ENCODE data around the gene MANBA.

MANBA gene

DNA sequence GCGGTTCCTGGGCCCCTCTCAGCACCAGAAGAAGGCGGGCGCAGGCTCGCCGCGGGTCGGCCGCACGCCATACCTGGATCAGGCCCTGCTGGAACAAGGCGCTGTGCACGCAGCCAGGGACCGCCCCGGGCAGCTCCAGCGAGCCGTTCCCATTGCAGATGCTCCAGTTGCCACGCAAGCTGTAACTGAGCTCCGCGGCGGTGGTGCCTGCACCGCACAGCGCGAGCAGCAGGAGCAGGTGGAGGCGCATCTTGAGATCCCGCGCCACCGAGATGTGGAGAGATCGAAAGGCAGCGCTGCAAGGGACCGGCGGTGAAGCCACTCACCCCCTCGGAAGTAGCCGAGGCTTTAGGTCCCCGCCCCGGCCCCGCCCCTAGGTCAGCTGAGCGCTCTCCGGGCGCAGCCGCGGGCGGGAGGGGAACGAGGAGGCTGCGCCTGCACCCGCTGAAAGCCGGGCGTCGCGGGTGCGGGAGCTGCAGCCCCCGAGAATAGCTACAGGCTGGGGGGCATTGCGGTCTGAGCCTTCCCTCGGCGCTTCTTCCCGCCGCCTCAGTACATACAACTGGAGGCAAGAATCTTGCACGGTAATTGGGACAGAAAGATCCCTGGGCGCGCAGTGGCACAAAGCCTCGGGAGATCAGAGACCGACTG, at the start of gene MANBA:
MANBA (minus strand) TSS at position 324 of the 651 bp plus-strand sequence; CDS start at position 250, 74 bp downstream.
- DNase-seq (ENCODE audit: low read depth) = peak; percentile 78

DNA sequence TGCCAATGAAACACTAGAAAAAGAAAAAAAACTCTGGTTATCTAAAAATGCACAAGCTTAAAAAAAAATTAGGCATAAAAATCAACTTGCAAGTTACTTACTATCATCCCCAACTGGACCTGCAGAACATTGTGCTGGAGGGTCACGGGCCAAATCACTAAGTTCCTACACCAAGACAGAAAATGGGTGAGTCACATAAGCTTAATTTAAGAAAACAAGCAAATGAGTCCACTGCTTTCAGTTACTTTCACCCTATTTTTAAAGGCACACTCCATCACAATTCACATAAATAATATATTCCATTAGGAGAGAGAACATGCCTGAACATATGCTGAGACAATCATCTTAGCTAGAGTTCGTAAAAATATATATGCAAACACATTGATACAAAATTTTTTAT, 48.9 kb upstream of the MANBA start:
- DNase-seq (ENCODE audit: low read depth) = no peak

DNA sequence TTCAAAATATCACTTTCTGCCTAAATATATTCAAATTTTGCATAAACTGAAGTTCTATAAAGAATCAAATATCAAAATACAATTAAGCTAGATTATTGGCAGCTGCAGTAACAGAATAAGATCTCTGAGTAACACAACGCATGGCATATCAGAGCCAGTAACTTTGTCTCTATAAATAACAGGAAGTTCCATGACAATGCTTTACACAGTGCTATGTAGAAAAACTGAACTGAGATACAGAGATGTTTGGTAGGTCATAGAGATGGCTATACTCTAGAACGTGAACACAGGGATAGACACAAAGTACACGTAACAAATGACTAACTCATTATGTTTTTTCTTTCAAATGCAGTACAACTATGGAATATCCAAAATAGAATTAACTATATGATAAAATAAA, 48.4 kb upstream of the MANBA start:
- no peak for DNase-seq (ENCODE audit: low read depth)

DNA sequence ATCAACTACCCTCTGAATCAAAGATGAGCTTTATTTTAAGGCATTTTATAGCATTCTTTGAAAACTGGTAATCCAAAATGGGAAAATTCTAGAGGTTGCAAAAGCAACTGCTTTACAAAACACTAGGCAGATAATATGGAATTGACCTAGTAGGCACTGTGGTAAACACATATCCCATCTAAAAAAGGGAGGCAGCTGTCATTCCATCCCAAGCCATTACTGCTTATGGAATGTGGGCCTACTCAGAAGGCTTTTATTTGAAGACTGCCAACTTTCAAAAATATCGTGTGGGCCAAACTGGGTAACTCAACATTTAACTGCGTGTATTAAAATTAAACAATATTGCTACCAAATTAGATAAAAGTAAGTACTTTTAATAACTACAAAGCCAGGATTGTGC, 47.2 kb upstream of the MANBA start:
- no peak for DNase-seq (ENCODE audit: low read depth)

DNA sequence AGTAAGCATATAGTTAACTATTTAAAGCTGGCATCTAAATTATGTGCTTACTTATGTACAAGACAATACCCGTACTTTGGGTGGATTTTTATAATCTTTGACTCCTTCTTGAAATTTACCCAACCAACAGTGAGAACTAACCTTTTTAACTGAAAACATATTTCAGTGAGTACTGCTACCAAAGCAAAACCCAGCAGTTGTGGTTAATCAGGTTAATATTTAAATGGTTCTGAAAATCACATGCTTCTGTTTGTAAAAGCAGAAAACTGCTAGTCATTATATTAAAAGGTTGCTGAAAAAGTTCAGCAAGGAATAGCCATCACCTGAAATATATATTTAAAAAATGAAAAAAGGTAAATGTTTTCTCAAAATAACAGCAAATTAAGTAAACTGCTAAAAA, 46.6 kb upstream of the MANBA start:
- DNase-seq (ENCODE audit: low read depth) = no peak

DNA sequence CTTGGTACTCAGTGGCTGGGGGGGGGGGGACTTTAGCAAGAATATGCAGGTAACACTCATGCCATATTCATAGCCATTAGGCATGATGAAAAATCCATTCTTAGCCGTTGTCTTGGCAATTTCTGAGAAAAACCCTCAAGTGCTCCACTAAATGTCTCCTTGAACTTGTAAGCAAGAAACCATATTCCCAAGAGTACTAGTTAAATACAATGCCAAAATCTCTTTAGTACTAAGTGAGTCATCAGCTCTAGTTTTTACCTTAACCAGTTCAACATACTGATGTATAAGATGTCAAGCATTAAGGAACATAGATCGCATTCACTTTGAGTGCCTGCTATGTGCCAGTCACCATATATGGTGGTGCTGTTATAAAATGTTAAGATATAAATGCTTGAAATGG, 39.0 kb upstream of the MANBA start:
- no peak for DNase-seq (ENCODE audit: low read depth)

DNA sequence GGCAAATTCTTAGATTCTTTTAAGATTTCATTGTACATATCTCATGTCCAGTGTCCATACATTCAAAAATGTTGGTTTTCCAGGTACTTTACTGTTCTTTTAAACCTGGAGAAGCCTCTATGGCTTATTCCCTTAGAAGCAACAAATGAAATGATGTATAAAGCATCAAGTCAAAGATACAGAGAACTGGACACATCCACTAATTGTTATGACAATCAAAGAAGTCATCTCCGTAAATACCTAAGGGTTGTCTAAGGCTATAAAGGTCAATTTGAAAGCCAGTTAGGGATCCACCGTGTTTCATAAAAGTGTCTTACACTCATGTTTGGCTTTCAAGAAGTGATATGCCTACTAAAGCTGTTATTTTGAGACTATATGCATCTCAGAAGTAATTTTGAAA, 34.2 kb upstream of the MANBA start:
- no peak for DNase-seq (ENCODE audit: low read depth)

DNA sequence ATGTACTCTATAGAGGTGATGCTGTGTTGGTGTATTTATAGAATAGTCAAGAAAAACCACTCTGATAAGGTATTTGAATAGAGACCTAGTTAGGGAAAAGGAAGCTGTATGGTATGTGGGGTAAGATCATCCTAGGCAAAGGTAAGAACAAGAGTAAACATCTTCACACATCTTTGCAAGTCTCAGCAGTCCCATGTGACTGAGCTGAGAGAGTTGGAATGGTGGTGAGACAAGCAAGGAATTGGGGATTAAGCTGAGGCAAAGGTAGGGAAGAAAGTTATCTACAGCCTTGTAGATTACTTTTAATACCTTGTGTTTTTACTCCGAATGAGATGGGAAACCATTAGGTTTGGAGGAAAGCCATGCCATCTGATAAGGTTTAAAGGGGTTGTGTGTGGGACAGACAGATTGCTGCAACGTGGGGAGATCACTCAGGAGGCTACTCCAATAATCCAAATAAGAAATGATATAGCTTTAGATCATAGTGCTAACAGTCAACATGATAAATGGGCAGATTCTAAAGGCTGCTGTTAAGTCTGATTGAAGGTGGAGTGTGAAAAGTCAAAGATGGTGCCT, 31.7 kb upstream of the MANBA start:
- DNase-seq (ENCODE audit: low read depth) = no peak

DNA sequence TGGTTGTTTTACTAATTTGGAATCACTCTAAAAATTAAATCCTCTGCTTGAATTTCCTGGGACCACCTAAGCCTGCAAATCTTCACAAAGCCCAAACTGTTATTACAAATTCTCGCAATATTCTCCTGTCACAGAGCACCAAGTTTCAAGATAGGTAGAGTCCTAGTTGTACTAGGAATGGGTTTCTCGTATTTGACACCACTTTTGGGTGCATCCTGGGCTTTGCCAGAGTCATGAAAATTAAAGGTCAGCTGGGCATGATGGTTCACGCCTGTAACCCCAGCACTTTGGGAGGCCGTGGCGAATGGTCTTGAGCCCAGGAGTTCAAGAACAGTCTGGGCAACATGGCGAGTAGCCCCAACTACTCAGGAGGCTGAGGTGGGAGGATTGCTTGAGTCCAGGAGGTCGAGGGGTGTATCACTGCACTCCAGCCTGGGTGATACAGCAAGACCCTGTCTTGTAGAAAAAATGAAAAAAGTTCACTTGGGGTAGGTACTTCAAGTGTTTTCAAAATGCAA, 30.6 kb upstream of the MANBA start:
- no peak for DNase-seq (ENCODE audit: low read depth)

DNA sequence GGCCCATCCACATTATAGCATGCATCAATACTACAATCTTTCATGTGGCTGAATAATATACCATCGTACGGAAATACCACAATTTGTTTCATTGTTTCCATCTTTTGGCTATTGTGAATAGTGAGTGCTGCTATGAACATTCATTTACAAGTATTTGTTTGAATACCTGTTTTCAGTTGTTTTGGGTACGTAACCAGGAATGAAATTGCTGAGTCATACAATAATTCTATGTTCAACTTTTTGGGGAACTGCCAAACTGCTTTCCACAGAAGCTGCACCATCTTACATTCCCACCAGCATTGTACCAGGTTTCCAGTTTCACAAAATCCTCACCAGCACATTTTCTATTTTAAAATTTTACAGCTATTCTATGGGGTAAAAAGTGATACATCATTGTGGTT, 28.5 kb upstream of the MANBA start:
- DNase-seq (ENCODE audit: low read depth) = no peak

DNA sequence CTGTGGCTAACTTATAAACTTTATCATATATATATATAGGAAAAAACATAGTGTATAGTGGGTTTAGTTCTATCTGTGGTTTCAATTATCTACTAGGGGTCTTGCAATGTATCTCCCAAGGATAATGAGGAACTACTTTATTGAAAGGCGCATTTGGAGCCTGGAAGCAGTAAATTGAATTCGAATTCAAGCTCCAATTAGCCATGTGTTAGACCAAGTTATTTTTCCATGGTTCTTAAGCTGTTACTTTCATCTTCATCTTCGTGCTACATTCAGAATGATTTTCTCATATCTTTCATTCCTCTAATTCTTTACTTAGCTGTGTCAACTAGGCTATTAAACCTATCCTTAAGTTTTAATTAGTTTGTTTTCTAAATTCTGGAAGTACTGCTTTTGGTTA, 27.2 kb upstream of the MANBA start:
- DNase-seq (ENCODE audit: low read depth) = no peak

DNA sequence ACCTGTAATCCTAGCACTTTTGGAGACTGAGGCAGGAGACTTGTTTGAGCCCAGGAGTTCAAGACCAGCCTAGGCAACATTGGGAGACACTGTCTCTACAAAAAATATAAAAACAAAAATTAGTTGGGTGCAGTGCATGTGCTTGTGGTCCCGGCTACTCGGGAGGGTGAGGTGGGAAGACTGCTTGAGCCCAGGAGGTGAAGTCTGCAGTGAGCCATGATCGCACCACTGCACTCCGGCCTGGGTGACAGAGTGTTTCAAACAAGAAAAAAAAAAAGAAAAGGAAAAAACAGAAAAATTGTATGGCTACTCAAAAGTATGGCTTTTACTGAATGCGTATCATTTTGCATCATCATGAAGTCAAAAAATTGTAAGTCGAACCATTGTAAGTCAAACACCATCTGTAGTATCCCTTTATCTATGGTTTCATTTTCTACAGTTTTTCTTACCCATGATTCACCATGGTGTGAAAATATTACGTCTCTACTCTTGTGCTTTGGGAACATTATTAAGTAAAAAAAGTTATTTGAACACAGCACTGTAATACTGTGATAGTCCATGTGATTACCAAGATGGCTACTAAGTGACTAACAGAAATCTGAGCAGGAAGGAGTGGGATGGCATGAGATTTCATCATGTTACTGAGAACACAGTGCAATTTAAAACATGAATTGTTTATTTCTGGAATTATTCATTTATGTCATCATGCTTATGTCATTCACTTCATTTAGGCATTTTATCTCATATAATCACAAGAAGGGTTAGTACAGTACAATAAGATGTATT, 26.5 kb upstream of the MANBA start:
- no peak for DNase-seq (ENCODE audit: low read depth)

DNA sequence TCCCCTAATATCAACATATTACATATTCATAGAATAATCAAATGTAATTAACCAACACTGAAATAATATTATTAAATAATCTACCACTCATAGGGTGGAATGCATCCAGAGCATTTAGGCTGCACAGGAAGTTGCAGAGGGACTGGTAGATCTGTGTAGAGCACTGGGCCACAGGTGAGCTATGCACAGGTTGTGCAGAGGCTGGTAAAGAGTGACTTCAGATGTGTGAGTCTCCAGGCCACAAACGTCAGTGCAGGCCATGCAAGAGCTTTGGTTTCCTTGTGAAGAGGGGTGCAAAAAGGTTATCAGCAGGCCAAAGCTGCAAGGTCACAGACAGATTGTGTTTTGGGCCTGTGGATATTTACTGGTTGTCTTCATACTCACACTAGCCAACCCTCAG, 25.5 kb upstream of the MANBA start:
- no peak for DNase-seq (ENCODE audit: low read depth)

DNA sequence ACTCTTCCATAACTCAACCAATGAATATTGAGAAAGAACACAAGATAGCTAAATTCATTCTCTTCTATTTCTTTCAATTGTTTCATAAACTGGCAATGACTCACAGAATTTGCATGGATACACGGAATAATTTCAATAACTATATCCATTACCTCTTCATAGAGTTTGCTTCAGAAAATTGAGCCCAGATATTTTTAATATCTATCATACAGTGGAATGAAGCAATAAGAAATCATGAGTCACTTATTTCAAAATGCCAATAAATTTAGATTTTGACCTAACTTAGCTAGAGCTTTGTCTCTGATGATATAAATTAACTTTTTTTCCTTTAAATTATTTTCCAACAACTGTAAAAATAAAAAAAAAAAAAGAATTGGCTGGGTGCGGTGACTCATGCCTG, 22.2 kb upstream of the MANBA start:
- DNase-seq (ENCODE audit: low read depth) = no peak

DNA sequence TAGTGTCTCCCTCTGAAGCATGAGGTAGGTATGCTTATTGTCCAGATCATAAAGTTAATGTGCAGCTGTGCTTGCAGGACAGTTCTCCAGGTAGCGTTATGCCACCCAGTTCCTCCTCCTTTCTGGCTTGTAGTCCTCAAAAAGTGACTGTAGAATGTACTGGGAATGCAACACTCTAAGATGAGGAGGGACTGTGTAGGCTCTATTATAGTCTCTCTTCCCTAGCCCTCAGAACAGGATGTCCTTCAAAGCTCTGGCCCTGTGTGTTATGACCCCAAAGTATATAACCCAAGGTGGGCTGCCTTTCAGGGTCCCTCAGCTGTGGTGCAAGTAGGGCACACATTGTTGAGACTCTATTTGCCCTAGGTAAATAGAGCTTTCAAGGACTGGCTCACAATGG, 20.8 kb upstream of the MANBA start:
- no peak for DNase-seq (ENCODE audit: low read depth)

DNA sequence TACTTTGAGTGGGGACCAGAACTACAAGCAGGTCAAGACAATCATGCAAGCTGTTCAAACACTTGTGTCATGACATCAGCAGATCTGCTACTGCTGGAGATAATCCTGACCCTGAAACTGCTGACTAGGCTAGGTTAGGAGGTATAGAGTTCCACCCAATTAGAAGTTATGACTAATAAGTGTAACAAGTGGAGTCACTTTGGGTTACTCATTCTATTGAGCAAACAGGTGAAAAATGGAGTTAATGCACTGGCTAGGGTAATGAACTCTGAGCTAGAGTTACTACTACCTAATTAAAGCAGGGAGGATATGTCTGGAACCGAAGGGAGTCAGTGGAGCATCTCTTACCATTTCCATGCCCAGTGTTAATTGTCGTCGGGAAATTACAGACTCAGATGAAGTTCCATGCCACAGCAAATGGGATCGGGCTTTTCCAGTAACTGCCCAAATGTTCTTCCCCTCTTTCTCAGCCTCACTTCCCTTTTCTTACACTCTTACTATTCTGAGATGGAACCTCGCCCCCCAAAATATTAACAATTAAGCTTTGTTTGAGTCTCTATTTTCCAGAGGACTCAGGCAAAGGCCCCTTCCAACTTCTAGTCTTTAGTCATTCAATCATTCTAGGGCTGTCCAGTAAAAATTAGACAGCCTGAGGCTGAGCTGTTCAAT, 19.8 kb upstream of the MANBA start:
- DNase-seq (ENCODE audit: low read depth) = no peak

DNA sequence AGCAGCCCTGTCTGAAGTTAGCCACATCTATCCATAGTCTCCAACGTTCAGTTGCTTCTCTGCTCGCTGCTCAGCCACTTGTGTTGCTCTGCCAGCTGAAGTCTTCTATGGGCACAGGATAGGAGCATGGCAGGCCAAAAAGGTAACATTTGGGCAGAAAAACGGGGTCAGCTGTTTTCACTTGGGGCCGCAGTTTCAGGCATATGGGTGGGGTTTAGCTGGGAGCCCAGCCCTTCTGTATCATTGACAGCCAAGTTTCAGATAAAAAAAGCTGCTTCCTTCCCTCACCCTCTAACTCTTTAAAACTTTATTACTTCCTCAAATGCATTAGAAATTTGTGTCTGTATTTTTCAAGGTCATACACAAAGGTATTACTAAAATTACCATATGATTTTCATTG, 18.4 kb upstream of the MANBA start:
- DNase-seq (ENCODE audit: low read depth) = no peak

DNA sequence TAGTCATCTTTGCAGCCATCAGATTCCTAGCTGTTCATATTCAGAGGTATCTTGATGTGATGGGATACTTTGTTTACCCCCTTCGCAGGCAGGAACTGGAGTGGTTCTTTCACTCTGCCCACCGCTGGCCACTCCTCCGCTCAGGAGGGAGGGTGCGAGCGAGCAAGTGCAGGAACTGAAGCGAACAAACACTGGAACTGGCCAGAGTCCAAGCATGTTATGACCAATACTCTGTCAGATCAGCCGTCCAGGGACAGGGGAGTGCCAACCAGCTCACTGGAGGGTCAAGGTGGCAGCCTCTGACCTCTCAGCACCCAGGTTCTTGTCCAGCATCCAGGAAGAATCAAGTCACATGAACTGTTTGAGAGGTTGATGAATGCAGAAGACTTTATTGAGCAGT, 18.0 kb upstream of the MANBA start:
- no peak for DNase-seq (ENCODE audit: low read depth)

DNA sequence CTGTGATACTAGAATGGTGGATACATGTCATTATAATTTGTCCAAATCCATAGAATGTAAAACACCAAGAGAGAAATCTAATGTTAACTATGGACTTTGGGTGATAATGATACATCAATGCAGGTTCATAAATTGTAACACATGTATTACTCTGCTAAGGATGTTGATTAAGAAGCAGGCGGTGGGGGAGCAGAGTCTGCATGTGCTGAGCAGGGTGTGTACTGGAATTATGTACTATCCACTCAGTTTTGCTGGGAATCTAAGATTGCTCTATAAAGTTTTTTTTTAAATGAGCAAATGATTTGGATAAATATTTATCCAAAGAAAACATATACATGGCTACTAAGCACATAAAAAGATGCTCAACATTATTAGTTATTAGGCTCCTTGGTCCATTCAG, 15.0 kb upstream of the MANBA start:
- no peak for DNase-seq (ENCODE audit: low read depth)

DNA sequence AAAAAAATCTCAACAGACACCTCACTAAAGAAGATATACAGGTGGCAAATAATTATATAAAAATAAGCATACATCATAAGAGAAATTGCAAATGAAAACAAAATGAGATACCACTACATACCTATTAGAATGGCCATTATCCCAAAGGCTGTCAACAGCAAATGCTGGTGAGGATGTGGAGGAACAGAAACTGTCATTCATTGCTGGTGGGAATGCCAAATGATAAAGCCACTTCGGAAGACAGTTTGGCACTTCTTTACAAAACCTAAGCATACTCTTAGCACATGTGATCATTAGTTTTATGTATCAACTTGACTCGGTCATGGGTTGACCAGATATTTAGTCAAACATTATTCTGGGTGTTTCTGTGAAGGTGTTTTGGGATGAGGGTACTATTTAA, 13.5 kb upstream of the MANBA start:
- DNase-seq (ENCODE audit: low read depth) = no peak

DNA sequence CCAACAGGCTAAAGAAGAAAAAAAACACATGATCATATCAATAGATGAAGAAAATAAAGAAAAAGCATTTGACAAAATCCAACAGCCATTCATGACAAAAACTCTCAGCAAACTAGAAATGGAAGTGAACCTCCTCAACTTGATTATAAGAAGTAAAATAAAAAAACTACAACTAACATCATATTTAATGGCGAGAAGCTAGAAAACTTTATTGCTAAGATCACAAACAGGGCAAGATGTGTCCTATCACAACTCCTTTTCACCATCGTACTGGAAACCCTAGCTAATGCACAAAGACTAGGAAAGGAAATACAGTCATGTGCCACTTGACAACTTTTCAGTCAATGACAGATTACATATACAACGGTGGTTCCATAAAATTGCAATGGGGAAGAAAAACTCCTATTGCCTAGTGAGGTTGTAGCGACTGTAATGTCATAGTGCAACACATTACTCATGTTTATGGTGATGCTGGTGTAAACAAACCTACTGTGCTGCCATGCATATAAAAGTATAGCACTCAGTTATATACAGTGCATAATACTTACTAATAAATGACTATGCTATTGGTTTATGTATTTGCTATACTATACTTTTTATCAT, 12.1 kb upstream of the MANBA start:
- DNase-seq (ENCODE audit: low read depth) = no peak

DNA sequence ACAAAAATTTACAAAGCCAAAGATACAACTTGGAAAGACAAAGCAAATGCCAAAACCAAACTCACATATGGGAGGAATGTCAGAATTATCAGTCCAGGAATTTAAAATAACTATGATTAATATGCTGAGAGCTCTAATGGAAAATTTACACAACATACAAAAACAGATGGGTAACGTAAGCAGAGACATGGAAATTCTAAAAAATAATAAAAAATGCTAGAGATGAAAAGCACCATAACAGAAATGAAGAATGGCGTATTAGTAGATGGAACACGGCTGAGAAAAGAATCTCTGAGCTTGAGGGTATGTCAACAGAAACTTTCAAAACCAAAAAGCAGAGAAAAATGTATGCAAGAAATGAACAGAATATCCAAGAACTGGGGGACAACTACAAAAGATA, 4.1 kb upstream of the MANBA start:
- no peak for DNase-seq (ENCODE audit: low read depth)

Data from activated T-cell treated with anti-CD3 and anti-CD28 coated beads for 24 hours (primary cell).